GM18873 (cell line): ENCODE data around the gene ZNF628.

Source experiments
- ATAC-seq: cut with Tn5 transposase; IDR thresholded peaks from one replicate; pipeline ENCODE4 v1.9.1; 2021; ENCODE audit warnings: mild to moderate bottlenecking, moderate library complexity, moderate number of reproducible peaks; ENCODE audit not compliant: unreplicated experiment, low FRiP score

Gene ZNF628

DNA sequence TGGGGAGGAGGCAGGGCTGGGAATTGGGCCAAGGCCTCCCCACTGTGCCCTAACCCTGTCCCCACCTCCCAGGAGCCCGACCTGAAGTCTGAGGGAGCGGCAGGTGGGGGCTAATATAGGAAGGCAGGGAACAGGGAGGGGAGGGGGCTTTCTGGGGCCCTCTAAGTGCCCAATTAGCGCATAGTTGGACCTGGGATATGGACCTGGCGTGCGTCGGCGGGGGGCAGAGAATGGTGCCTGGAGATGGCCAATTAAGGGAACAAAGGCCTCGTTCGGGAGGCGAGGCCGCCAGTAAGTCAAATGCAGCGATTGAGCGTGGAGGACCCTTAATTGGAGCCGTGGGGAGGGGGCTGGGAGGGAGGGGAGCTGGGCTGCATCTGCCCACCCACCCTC is 11.8 kb upstream of the ZNF628 start, which contains the start of gene C19orf85:
Gene C19orf85 (minus strand): TSS at position 90 of the 393 bp plus-strand sequence. CDS start 197 bp downstream, outside the sequence.
- no peak for ATAC-seq

DNA sequence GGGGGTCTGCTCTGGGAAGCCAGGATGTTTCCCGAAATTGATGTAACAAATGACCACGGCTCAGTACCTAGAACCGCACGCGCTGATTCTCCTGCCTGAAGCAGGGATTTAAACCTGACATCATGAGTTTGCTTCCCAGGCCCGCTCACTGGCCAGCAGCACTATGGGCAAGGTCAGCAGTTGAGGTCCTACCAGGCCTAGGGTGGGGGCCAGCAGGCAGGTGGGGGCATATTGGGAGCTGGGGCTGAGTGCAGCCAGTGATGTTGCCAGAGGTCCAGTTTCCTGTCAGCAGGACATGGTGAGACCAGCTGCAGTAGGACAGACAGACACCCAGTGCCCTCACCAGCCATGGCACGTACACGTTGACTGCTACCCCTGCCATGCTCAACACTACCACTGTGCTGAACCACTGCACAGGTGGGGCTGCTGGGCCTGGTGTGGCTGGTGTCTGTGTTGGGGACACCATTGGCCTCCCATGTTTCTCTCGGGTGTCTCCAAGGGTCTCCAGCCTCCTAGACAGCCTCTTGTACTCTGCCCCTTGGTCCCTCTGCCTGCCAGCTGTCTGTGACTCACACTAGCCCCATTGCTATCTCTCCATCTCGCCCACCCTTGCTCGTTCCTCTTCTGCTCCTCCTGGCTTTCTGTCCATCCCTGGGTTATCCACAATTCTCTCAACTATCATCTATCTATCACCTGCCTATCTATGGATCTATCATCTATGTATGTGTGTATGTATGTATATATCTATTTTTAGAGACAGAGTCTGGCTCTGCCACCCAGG is 10.8 kb upstream of the ZNF628 start:
- ATAC-seq = no peak

DNA sequence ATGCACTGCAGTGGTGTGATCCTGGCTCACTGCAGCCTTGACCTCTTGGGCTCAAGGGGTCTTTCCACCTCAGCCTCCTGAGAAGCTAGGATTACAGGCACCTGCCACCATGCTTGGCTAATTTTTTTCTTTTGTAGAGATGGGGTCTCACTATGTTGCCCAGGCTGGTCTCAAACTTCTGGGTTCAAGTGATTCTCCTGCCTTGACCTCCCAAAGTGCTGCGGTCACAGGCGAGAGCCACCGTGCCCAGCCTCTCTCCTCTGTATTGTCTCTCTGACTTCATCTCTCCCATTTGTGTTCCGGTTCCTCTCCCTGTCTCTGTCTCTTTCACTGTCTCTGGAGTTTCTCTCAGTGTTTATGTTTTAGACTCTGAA is 10.2 kb upstream of the ZNF628 start:
- no peak for ATAC-seq

DNA sequence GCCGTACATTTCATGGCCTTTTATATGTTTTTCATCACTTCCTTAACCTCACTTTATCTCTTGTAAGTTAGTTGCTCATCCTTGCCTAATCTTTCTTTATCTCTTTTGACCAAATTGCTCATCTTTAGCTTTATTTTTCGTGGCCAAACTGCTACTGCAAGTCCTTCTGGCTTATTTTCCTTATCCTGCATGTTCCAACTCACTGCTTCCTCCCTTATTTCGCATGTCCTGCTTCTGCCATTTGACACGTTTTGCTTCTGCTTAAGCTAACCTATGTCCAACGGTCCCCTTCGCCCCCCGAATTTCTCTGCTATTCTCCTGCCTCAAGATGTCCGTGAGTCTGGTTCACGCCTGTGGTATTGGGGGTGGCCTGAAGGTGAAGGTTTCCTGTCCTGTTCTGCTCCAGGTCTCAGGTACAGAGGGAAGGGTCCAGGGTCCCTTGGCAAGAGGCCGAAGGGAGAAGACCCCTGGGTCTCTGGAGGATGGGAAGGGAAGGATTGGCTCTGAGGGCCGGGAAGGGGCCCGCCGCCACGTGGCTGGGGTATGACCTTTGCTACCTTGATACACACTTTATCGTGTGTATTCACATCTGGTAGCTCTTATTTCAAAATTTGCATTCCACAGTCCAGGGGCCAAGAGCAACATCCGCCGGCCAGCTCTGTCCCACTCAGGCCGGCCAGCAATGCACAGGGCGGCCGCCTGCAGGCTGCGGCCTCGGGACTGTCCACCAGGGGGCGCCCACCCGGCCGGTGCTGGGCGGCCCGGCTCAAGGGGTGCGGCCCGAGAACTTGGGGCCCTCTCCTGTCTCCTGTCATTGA is 9.0 kb upstream of the ZNF628 start:
- ATAC-seq = no peak

DNA sequence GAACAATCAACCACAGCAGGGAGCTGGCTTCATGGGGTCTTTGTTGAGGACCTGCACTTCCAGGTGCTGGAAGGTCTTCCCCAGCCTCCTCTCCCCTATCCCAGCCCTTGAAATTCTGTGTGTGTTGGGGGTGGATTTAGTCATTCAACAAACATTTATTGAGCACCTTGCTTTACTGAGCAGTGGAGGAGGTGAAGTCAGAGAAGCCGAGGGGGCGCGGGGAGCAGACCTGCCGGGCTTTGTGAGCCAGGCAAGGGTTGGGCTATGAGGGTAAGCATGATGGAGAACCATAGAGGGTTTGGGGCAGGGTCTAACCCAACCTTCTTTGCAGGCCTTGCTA is 8.4 kb upstream of the ZNF628 start:
- no peak for ATAC-seq

DNA sequence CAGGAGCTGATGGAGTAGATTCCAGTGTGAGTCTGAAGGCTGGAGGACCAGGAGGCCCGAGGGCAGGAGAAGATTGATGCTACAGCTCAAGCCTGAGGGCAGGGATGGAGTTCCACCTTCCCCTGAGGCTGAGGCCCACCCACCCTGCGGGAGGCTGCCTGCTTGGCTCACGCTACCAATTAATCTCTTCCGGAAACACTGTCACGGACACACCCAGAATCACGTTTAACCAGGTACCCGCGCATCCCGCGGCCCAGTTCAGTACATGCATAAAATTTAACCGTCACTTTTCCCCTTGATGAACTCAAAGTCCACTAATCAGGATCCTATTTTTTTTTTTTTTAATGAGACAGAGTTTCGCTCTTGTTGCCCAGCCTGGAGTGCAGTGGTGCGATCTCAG is 5.2 kb upstream of the ZNF628 start:
- ATAC-seq = no peak

DNA sequence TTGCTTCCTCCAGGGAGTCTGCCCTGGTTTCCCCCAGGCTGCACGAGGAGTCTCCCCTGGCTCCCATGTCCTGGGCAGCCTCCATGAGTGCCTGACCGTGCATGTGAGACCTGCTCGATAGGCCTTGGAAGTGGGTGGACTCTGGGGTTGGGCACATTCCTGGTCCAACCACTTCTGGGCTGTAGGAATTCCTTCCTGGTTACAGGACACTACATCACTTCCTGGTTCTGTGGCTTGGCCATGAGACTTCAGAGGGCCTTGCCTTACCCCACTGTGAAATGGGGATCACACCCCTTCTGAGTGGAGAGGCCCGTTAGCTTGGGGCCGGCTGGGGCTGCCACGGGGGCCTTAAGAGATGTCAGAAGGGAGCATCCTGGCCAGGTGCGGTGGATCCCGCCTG is 4.0 kb upstream of the ZNF628 start:
- ATAC-seq = no peak

DNA sequence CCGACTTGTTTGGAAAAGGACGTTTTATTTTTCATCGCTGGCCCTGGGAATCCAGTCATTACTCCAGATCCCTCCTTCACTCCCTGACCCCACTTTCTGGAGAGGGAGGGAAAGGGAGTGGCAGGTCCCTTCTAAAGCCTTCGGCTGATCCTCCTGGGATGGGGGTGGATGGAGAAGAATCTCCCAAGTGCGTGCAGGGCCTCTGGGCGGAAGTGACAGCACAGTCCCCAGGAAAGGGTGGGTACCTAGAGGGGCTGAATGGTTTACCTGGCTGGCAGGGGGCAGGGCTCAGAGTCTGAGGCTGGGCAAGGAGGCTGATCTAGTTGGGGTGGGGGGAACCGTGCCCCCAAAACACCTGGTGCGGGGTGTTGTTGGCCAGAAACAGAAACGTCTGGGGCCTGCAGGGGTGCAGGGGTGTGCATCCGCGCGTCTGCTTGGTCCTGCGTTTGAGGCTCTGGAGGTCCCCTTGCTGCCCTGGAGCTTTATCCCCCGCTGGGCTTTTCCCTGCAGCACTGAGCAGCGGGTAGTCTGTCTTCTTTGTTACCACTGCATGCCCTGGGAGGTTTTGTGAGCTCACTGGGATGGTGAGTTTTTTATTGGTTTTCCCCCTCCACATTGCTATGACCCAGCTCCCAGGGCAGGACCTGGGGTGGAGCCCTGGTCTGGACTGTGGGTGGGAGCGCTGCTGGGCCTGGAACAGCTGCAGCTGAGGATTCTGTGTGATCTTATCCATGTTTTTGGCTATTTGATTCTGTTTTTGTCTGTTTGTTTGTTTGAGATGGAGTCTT is 3.0 kb upstream of the ZNF628 start:
- ATAC-seq = no peak

DNA sequence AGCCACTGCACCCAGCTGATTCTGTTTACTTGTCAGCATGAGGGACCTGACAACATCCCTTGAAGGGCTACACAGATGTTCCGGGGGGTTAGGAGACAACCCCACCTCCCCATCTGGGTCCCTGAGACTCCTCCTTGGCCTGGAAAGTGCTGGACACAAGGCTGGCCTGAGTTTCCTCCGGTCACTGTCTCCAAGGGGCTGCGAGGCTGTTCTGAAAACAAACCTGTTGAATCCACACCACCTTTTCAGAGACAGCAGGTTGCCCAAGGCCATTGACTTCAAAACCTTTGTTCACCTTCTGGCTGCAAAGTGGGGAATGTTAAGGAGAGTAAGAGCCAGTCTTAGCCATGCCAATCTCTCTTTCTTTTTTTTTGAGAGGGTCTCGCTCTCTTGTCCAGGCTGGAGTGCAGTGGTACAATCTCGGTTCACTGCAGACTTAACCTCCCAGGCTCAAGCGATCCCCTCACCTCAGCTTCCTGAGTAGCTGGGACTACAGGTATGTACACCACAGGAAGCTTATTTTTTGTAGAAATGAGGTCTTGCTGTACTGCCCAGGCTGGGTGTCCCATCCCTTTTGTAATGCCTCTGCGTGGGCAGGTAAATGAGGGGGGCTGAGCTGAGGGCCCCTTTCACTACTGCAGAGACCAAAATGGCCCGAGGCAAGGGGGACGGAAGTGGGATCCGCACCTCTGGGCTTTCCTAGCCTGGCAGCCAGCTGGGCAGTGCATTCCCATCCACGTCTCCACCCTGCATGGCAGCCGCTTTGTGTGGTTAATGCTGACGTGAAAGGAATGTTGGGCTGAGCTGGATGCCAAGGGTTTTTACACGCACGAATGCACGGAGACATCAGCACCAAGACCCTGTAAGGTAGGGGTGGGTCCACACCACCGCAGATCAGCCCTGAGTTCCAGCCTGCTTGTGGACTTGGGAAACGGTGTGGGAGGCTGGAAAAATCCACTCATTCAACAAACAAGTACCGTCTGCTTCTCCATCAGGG is 1.9 kb upstream of the ZNF628 start:
- no peak for ATAC-seq

DNA sequence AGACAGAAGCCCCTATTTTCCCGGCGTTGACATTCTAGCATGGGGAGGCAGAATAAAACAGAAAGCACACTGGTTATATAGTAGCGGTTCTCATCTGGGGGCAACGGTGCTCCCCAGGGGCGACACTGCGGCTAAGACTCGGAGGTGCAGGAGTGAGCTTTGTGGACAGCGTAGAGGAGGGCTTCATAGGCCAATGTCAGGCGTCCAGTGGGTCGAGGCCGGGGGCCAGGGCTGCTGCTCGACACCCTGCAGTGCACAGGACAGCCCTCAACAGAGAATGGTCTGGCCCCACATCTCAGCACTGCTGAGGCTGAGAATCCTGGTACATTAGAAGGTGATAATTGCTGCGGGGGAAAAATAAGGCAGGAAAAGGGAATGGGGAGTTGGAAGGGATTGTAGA is 1.5 kb downstream of the ZNF628 start:
- ATAC-seq = no peak

DNA sequence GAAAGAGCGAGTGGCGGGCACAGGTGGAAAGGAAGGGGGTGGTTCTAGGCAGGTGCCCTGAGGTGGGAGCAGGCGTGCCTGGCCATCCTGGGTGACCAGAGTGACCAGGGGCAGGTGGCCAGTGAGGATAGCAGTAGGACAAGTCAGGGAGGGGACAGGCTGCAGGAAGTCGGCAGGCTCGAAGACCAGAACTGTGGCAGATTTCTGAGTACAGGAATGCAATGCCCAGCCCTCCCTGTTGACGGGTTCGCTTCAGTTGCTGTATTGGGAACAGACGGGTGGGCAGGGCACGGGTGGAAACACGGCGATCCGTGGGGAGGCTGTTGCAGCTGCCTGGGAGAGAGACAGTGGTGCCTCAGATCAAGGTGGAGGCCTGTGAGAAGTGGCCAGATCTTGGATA is 1.9 kb downstream of the ZNF628 start:
- ATAC-seq = no peak

DNA sequence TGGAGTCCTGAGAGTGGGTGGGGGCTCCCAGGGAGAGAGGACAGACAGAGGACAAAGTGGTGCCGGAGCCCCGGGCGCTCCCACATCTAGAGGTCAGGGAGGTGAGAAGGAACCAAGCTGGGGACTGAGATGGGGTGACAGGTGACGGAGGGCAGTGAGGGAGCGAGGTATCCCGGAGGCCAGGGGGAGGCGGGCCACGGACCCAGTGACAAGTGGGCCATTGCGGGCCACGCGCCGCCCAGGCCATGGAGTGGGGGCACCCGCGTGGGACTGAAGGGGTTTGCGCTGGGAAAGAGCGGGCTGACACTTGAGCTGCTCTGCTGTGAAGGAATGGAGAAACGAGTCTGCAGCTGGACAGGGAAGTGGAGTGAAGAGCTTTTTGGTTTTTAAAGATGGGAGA is 2.6 kb downstream of the ZNF628 start:
- ATAC-seq = no peak

DNA sequence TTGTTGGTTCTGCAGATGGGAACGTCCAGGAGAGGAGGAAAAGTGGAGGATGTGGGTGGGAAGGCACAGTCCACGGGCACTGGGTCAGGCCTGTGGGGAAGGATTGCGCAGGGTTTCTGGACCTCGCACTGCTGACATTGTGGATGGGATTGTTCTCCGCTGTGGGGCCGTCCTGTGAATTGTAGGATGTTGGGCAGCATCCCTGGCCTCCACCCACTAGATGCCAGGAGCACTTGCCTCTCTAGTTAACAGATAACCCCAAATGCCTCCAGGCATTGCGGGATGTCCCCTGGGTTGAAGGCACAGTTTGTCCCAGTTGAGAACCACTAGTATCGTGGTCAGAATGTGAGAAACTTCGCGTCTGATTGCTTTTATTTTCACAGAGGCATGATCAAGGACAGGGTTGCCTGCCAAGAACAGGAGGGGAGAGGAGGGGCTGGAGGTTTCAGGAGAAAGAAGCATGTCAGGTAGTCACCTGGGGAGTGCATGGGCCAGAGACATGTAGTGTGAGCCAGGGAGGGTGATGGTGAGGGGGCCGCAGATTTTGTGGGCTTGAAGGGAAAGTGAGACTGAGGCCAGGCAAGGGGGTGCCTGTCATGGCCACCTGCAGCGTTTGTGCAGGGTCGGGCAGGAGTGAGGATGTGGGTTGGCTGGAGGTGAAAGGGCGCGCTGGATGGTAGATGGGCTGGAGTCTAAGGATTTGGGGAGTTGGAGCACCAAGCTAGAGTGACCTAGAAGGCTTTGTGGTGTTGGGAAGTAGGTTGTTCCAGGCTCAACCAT is 3.2 kb downstream of the ZNF628 start:
- no peak for ATAC-seq

DNA sequence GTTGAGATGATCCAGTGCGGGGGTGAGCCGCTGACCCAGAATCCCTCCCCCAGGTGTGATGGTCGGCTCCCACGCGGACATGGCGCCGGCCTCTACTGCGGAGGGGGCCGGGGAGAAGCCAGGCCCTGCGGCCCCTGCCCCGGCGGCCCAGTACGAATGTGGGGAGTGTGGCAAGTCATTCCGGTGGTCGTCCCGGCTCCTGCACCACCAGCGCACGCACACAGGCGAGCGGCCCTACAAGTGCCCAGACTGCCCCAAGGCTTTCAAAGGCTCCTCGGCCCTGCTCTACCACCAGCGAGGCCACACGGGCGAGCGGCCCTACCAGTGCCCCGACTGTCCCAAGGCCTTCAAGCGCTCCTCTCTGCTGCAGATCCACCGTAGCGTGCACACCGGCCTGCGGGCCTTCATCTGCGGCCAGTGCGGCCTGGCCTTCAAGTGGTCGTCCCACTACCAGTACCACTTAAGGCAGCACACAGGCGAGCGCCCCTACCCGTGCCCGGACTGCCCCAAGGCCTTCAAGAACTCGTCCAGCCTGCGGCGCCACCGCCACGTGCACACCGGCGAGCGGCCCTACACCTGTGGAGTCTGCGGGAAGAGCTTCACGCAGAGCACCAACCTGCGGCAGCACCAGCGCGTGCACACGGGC is 4.9 kb downstream of the ZNF628 start:
- no peak for ATAC-seq

DNA sequence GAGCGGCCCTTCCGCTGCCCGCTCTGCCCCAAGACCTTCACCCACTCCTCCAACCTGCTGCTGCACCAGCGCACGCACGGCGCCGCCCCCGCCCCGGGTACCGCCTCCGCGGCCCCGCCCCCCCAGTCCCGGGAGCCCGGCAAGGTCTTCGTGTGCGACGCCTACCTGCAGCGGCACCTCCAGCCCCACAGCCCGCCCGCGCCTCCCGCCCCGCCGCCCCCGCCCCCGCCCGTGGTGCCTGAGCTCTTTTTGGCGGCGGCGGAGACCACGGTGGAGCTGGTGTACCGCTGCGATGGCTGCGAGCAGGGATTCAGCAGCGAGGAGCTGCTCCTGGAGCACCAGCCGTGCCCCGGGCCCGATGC is 5.4 kb downstream of the ZNF628 start:
- ATAC-seq = no peak

DNA sequence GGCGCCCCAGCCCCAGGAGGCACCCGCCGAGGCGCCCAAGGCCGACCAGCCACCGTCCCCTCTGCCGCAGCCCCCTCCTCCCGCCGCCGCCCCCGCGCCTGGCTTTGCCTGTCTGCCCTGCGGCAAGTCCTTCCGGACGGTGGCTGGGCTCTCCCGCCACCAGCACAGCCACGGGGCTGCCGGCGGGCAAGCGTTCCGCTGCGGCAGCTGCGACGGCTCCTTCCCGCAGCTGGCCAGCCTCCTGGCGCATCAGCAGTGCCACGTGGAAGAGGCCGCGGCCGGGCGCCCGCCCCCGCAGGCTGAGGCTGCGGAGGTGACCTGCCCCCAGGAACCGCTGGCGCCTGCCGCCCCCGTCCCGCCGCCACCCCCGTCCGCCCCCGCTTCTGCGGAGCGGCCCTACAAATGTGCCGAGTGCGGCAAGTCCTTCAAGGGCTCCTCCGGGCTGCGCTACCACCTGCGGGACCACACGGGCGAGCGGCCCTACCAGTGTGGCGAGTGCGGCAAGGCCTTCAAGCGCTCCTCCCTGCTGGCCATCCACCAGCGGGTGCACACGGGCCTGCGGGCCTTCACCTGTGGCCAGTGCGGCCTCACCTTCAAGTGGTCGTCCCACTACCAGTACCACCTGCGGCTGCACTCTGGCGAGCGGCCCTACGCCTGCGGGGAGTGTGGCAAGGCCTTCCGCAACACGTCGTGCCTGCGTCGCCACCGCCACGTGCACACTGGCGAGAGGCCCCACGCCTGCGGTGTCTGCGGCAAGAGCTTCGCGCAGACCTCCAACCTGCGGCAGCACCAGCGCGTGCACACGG is 5.9 kb downstream of the ZNF628 start:
- no peak for ATAC-seq

DNA sequence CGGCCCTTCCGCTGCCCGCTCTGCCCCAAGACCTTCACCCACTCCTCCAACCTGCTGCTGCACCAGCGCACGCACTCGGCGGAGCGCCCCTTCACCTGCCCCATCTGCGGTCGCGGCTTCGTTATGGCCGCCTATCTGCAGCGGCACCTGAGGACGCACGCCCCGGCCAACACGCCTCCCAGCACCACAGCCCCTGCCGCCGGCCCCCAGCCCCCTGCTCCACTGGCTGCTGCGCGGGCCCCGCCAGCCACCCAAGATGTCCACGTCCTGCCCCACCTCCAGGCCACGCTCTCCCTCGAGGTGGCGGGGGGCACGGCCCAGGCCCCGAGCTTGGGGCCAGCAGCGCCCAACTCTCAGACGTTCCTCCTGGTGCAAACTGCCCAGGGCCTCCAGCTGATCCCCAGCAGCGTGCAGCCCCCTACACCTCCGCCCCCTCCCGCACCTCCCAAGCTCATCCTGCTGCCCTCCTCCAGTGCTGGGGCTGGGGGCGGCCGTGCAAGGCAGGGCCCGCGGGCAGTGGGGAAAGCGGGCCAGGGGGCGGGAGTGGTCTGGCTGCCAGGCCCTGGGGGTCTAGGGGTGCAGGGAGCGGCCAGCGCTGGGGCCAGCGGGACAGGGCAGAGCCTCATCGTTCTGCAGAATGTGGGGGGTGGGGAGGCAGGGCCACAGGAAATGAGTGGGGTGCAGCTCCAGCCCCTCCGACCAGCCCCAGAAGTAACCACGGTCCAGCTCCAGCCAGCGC is 6.7 kb downstream of the ZNF628 start:
- no peak for ATAC-seq
